GM18511 (cell line): ENCODE results near the gene MYH13.
A peak's percentile ranks its signal among the peaks of the same experiment; 100 is the strongest.

Source experiments
- ATAC-seq: cut with Tn5 transposase; IDR thresholded peaks from one replicate; pipeline ENCODE4 v1.9.1; 2021; ENCODE audit warnings: mild to moderate bottlenecking, moderate library complexity; ENCODE audit not compliant: unreplicated experiment

The MYH13 gene

GRCh38 chr17:10349403-10349802 lies 23.4 kb downstream of the MYH13 start:
- ATAC-seq: no peak

- ATAC-seq: no peak
Observed at GRCh38 chr17:10344816-10345215, 28.0 kb downstream of the MYH13 start.

GRCh38 chr17:10339051-10339450 lies 33.8 kb downstream of the MYH13 start:
- ATAC-seq: no peak

- ATAC-seq: no peak
Observed at GRCh38 chr17:10337976-10338375, 34.8 kb downstream of the MYH13 start.

- ATAC-seq: no peak
Observed at GRCh38 chr17:10337136-10337535, 35.7 kb downstream of the MYH13 start.

- no peak for ATAC-seq
Observed at GRCh38 chr17:10336393-10336792, 36.4 kb downstream of the MYH13 start.

GRCh38 chr17:10332515-10332914 lies 40.3 kb downstream of the MYH13 start:
- no peak for ATAC-seq

- ATAC-seq: no peak
Observed at GRCh38 chr17:10328971-10329923, 43.6 kb downstream of the MYH13 start.

- ATAC-seq: no peak
Observed at GRCh38 chr17:10328206-10328605, 44.6 kb downstream of the MYH13 start.

- peak; percentile 72 for ATAC-seq
Observed at GRCh38 chr17:10327640-10328039, 45.2 kb downstream of the MYH13 start.

- no peak for ATAC-seq
Observed at GRCh38 chr17:10325031-10325695, 47.6 kb downstream of the MYH13 start.

GRCh38 chr17:10323812-10324610 lies 48.8 kb downstream of the MYH13 start:
- ATAC-seq: no peak

- no peak for ATAC-seq
Observed at GRCh38 chr17:10318535-10318934, 54.3 kb downstream of the MYH13 start.

GRCh38 chr17:10317543-10317834 lies 55.3 kb downstream of the MYH13 start:
- ATAC-seq: no peak

GRCh38 chr17:10316801-10317542 lies 55.8 kb downstream of the MYH13 start:
- no peak for ATAC-seq

GRCh38 chr17:10314329-10314728 lies 58.5 kb downstream of the MYH13 start:
- ATAC-seq: no peak

GRCh38 chr17:10313037-10313672 lies 59.7 kb downstream of the MYH13 start:
- no peak for ATAC-seq

GRCh38 chr17:10311131-10311530 lies 61.7 kb downstream of the MYH13 start:
- no peak for ATAC-seq

GRCh38 chr17:10309003-10309974 lies 63.5 kb downstream of the MYH13 start:
- ATAC-seq: no peak
